Brain microvascular endothelial cell (primary cell): ENCODE results near the gene RECQL.

Experiments used
- DNase-seq: peaks from one replicate; pipeline ENCODE4 v3.0.0-alpha.2; 2020
- H3K27ac ChIP-seq: fragments of 250-450 bp; sonication (Bioruptor Pico); 2 replicates; pipeline ENCODE4 v1.5.1; 2020; ENCODE audit warnings: mild to moderate bottlenecking, moderate library complexity
- H3K27me3 ChIP-seq: fragments of 250-450 bp; sonication (Bioruptor Pico); replicated peaks from 2 replicates; pipeline ENCODE4 v1.5.1; 2020; ENCODE audit warnings: mild to moderate bottlenecking
- H3K36me3 ChIP-seq: fragments of 250-450 bp; sonication (Bioruptor Pico); replicated peaks from 2 replicates; pipeline ENCODE4 v1.5.1; 2020; ENCODE audit warnings: mild to moderate bottlenecking
- H3K4me3 ChIP-seq: 2 replicates; pipeline ENCODE4 v1.5.1; 2011; ENCODE audit warnings: low read depth, mild to moderate bottlenecking, control low read depth, low read length, moderate library complexity
- CTCF ChIP-seq: IDR thresholded peaks from 2 replicates; pipeline ENCODE4 v1.5.1; 2011; ENCODE audit warnings: low read depth, mild to moderate bottlenecking, moderate library complexity, low read length, control low read depth, inconsistent platforms; ENCODE audit errors: missing control alignments
- in situ Hi-C: cut with HindIII; loops from 2 replicates; pipeline ENCODE4 v1.10.0; 2017; ENCODE audit warnings: low sequenced_read_pairs, low pct_ligation_motif_present

RECQL gene

GRCh38 chr12:21456291-21456780, 45.1 kb downstream of the RECQL start:
- TF ChIP-seq CTCF: no peak
- Histone ChIP-seq H3K4me3 (no peak overlapping the region), H3K27ac (no peak overlapping the region), H3K36me3 (peaks cover 2% of the 10 kb centered on the region), H3K27me3 (no peaks in the 10 kb centered on the region)
- no peak for DNase-seq
- in situ Hi-C loops: no loop called here

- Histone ChIP-seq H3K27ac (no peak overlapping the region), H3K4me3 (no peak overlapping the region), H3K27me3 (no peaks in the 10 kb centered on the region), H3K36me3 (peaks cover 2% of the 10 kb centered on the region)
- no peak for DNase-seq
- in situ Hi-C loops: no loop called here
- no peak for TF ChIP-seq CTCF
Observed at GRCh38 chr12:21453312-21453852, 48.1 kb downstream of the RECQL start.

GRCh38 chr12:21451529-21451928, 49.9 kb downstream of the RECQL start:
- H3K27ac ChIP-seq: no peak overlapping the region
- peak; percentile 18 for DNase-seq
- H3K4me3 ChIP-seq: no peak overlapping the region
- in situ Hi-C loops: no loop called here
- H3K36me3 ChIP-seq: no peaks in the 10 kb centered on the region
- no peaks in the 10 kb centered on the region for H3K27me3 ChIP-seq
- TF ChIP-seq CTCF: peak; percentile 22

GRCh38 chr12:21444193-21445146, 57.0 kb downstream of the RECQL start:
- H3K27me3 ChIP-seq: no peaks in the 10 kb centered on the region
- no peak for DNase-seq
- peaks cover 3% of the 10 kb centered on the region for H3K36me3 ChIP-seq
- TF ChIP-seq CTCF: no peak
- in situ Hi-C loops: no loop called here
- no peak overlapping the region for H3K4me3 ChIP-seq
- H3K27ac ChIP-seq: no peak overlapping the region

- DNase-seq: no peak
- no peak for TF ChIP-seq CTCF
- no peak overlapping the region for H3K4me3 ChIP-seq
- H3K27me3 ChIP-seq: no peaks in the 10 kb centered on the region
- in situ Hi-C loops: no loop called here
- H3K36me3 ChIP-seq: no peaks in the 10 kb centered on the region
- no peak overlapping the region for H3K27ac ChIP-seq
Observed at GRCh38 chr12:21439347-21439746, 62.1 kb downstream of the RECQL start.
